ENCODE data around the gene CIDEB.

Gene CIDEB

DNA sequence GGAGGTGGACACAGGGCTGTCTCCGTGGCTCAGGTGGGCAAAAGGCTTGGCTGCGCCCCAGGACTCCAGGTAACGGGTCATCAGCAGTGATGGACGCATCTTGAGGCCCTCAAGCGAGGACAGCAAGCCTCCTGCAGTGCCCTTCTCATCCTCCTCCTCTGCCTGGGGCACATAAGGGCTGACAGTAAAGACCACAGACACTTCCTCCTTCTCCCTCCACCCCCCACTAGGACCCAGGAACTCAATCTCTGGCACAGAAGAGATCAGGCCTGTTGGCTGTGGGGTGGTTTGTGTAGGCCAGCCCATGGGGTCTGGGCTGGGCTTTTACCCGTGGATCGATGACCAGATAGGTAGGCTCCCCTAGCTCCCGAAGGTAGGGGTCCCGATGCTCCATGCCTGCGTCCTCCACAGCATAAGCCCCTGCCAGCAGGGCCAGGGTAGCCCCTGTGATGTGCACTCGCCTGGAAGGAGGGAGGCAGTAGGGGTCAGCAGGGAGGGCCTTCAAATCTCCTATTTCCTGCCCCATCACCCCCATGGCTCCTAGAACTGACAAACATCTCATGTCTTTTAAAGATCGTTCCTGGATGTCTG, 21.4 kb upstream of the CIDEB start:
- TF ChIP-seq NFIC (IDR thresholded peaks at IDR 0.05), result no peak
- no peak for TF ChIP-seq TCF12 (IDR thresholded peaks at IDR 0.05; ENCODE audit: low read depth)
- no peak for TF ChIP-seq ZBTB7A (IDR thresholded peaks at IDR 0.05; ENCODE audit: low read depth)
- no peak for TF ChIP-seq EGR1 (IDR thresholded peaks at IDR 0.05)
- TF ChIP-seq TEAD4 (IDR thresholded peaks at IDR 0.05), result no peak
- no peak for TF ChIP-seq FOXM1 (IDR thresholded peaks at IDR 0.05; ENCODE audit: borderline replicate concordance, low read depth)
- TF ChIP-seq EP300 (IDR thresholded peaks at IDR 0.05; ENCODE audit: borderline replicate concordance), result no peak
- no peak for TF ChIP-seq MAX (IDR thresholded peaks at IDR 0.05)
- no peak for TF ChIP-seq CEBPB (IDR thresholded peaks at IDR 0.05)
- TF ChIP-seq, protein P1, sequence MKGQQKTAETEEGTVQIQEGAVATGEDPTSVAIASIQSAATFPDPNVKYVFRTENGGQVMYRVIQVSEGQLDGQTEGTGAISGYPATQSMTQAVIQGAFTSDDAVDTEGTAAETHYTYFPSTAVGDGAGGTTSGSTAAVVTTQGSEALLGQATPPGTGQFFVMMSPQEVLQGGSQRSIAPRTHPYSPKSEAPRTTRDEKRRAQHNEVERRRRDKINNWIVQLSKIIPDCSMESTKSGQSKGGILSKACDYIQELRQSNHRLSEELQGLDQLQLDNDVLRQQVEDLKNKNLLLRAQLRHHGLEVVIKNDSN (IDR thresholded peaks at IDR 0.05), result no peak
- no peak for TF ChIP-seq RAD21 (IDR thresholded peaks at IDR 0.05; ENCODE audit: low read depth)
- TF ChIP-seq CREB1 (IDR thresholded peaks at IDR 0.05; ENCODE audit: low read depth), result no peak
- TF ChIP-seq YY1 (IDR thresholded peaks at IDR 0.05; ENCODE audit: low read depth), result no peak
- no peak for TF ChIP-seq REST (IDR thresholded peaks at IDR 0.05; ENCODE audit: low read depth)
- TF ChIP-seq TAF1 (IDR thresholded peaks at IDR 0.05; ENCODE audit: low read depth), result no peak

DNA sequence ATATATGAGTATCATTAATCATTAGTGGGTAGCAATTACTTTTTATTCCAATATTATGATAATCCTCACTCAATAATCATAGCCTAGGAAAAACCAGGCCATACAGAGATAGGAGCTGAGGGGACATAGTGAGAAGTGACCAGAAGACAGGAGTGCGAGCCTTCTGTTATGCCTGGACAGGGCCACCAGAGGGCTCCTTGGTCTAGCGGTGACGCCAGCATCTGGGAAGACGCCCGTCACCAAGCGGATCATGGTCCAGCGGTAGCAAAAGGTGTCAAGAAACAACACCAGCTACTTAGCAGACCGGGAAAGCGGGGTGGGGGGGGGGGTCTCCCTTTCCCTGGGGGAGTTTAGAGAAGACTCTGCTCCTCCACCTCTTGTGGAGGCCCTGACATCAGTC, 20.1 kb upstream of the CIDEB start:
- peak; percentile 63 for TF ChIP-seq RAD21 (IDR thresholded peaks at IDR 0.05; ENCODE audit: low read depth)

- no peak for TF ChIP-seq CREB1 (IDR thresholded peaks at IDR 0.05; ENCODE audit: low read depth)
Measured at GRCh38 chr14:24327303-24327702, 19.5 kb upstream of the CIDEB start.

- no peak for TF ChIP-seq CEBPB (IDR thresholded peaks at IDR 0.05)
- no peak for TF ChIP-seq YY1 (IDR thresholded peaks at IDR 0.05; ENCODE audit: low read depth)
- TF ChIP-seq NFIC (IDR thresholded peaks at IDR 0.05), result no peak
- no peak for TF ChIP-seq CREB1 (IDR thresholded peaks at IDR 0.05; ENCODE audit: low read depth)
- no peak for TF ChIP-seq EGR1 (IDR thresholded peaks at IDR 0.05)
- no peak for TF ChIP-seq TEAD4 (IDR thresholded peaks at IDR 0.05)
- TF ChIP-seq FOXM1 (IDR thresholded peaks at IDR 0.05; ENCODE audit: borderline replicate concordance, low read depth), result no peak
- TF ChIP-seq RAD21 (IDR thresholded peaks at IDR 0.05; ENCODE audit: low read depth), result no peak
Measured at GRCh38 chr14:24325963-24326362, 18.2 kb upstream of the CIDEB start.

DNA sequence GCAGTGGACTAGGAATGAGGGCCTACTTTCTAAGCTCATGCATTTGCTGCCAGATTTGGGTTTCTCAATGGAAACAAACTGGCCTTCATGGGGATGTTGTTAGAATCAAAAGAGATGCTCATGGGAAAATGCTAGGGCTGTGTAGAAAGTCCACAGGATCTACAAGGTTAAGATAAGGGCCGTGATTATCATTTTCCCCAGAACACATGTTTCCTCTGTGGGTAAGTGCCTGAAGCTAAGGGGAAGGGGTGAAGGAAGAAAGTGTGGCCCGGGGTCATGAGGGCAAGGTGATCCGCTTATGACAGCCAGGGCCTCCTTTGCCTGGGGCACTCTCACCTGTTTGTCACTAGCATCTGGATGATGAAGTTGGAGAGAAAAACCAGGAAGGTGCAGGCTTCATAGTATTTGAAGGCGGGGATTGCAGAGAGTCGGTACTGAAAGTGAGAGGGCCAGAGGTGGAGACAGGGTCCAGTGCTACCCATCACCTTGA, 17.3 kb upstream of the CIDEB start:
- no peak for TF ChIP-seq TEAD4 (IDR thresholded peaks at IDR 0.05)
- TF ChIP-seq REST (IDR thresholded peaks at IDR 0.05; ENCODE audit: low read depth), result no peak
- TF ChIP-seq, protein P1 (IDR thresholded peaks at IDR 0.05), result no peak

DNA sequence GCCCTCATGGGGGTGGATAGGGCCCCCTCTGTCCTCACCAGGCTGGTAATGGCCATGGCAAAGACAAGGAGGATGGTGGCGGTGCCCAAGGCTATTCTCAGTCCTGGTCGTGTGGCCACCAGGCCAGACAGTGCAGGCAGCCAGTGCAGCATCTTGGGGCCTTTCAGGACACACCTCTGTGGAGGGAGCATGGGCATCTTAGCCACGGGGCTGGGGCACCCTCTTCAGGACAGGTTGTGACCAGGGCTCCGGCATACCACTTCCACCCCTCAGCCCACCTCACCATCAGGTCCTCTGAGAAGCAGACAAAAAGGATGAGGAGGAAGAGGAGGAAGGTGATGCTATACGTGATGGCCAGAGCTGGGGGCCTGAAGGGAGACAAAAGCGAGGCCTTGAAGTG, 16.2 kb upstream of the CIDEB start:
- no peak for TF ChIP-seq EP300 (IDR thresholded peaks at IDR 0.05; ENCODE audit: borderline replicate concordance)
- no peak for TF ChIP-seq REST (IDR thresholded peaks at IDR 0.05; ENCODE audit: low read depth)
- no peak for TF ChIP-seq YY1 (IDR thresholded peaks at IDR 0.05; ENCODE audit: low read depth)
- TF ChIP-seq TEAD4 (IDR thresholded peaks at IDR 0.05), result no peak
- TF ChIP-seq, protein P1 (IDR thresholded peaks at IDR 0.05), result no peak
- TF ChIP-seq RAD21 (IDR thresholded peaks at IDR 0.05; ENCODE audit: low read depth), result no peak
- TF ChIP-seq EGR1 (IDR thresholded peaks at IDR 0.05), result no peak
- TF ChIP-seq FOXM1 (IDR thresholded peaks at IDR 0.05; ENCODE audit: borderline replicate concordance, low read depth), result no peak
- TF ChIP-seq NFIC (IDR thresholded peaks at IDR 0.05), result no peak
- TF ChIP-seq CEBPB (IDR thresholded peaks at IDR 0.05), result no peak
